NCI-H1417 (cell line): Measurements from ENCODE around the gene INA.
A peak's percentile ranks its signal among the peaks of the same experiment; 100 is the strongest.

Experiments
- DNase-seq, 3 experiments: peaks; one replicate each; lab custom pipeline; 2025; lab: John Stamatoyannopoulos, UW

INA gene

GRCh38 chr10:103273041-103273441, 3.9 kb upstream of the INA start:
- DNase-seq, result no peak

GRCh38 chr10:103276251-103276895, 565 bp upstream of the INA start:
- no peak for DNase-seq

- peak; percentile 6 to 66 (median 60) for DNase-seq
Measured at GRCh38 chr10:103277713-103278536, 987 bp downstream of the INA start.

- peak in 2 of 3 experiments; percentile 23 to 40 for DNase-seq
Measured at GRCh38 chr10:103278537-103278823, 1.5 kb downstream of the INA start.

- DNase-seq, result peak in 2 of 3 experiments; percentile 24 to 51
Measured at GRCh38 chr10:103278862-103279298, 1.9 kb downstream of the INA start.

GRCh38 chr10:103280031-103280430, 3.1 kb downstream of the INA start:
- DNase-seq, result no peak

- DNase-seq, result no peak
Measured at GRCh38 chr10:103280506-103280905, 3.6 kb downstream of the INA start.

- peak; percentile 73 to 88 (median 76) for DNase-seq
Measured at GRCh38 chr10:103281753-103282152, 4.8 kb downstream of the INA start.

- no peak for DNase-seq
Measured at GRCh38 chr10:103282961-103283360, 6.0 kb downstream of the INA start.

- no peak for DNase-seq
Measured at GRCh38 chr10:103284170-103284569, 7.2 kb downstream of the INA start.

GRCh38 chr10:103287992-103288391, 11.1 kb downstream of the INA start:
- no peak for DNase-seq

- DNase-seq, result no peak
Measured at GRCh38 chr10:103291588-103291987, 14.7 kb downstream of the INA start.

GRCh38 chr10:103295374-103296015, 18.6 kb downstream of the INA start:
- DNase-seq, result no peak

- DNase-seq, result no peak
Measured at GRCh38 chr10:103307594-103307993, 30.7 kb downstream of the INA start.

- DNase-seq, result no peak
Measured at GRCh38 chr10:103310197-103310596, 33.3 kb downstream of the INA start.

GRCh38 chr10:103316087-103316486, 39.1 kb downstream of the INA start:
- no peak for DNase-seq

GRCh38 chr10:103327906-103328305, 51.0 kb downstream of the INA start:
- DNase-seq, result no peak

GRCh38 chr10:103333934-103334520, 57.1 kb downstream of the INA start:
- peak in 2 of 3 experiments; percentile 8 to 27 for DNase-seq

GRCh38 chr10:103334567-103334966, 57.6 kb downstream of the INA start:
- no peak for DNase-seq

- DNase-seq, result no peak
Measured at GRCh38 chr10:103336370-103336769, 59.4 kb downstream of the INA start.
